HG03095 (cell line): ENCODE measurements around the gene ISG20L2.

Experiments used
- ATAC-seq: cut with Tn5 transposase; IDR thresholded peaks from one replicate; pipeline ENCODE4 v1.9.1; 2021; ENCODE audit warnings: moderate library complexity; ENCODE audit not compliant: unreplicated experiment

Gene ISG20L2

DNA sequence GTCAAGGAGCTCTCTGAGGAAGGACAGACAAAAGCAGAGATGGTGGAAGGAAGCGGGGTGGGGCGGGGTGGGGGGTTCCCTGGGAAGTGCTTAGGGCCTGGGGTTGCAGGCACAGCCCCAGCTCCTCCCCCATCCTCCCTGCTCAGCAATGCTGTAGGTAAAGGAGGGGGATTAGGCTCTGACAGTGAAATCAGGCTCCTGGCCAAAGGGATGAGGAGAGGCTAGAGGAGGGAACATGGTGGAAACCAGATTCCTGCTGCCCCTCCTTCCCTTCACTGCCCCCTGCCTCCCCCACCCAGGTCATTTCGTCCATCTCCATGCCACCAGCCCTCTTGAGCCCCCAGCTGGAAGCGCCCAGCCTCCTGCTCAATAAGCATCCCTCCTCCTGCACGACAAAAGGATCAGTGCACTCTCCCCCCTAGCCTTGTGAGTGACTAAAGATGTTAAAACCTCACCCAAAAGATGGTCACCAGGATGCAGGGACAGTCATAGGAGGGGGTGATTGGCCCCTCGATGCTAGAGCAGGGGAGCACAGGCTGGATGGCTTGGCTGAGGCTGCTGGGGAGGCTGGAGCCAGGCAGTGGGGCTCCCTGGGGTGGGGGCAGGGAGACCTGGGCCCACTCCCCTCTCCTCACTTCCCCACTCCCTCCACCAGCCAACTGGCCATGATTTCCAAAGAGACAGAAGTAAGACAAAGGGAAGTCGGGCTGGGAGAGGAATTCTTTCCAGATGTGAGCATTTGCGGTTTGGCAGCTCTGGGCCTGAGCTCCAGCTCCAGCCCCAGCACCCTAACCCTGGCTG lies 20.9 kb downstream of the ISG20L2 start:
- ATAC-seq, result no peak

DNA sequence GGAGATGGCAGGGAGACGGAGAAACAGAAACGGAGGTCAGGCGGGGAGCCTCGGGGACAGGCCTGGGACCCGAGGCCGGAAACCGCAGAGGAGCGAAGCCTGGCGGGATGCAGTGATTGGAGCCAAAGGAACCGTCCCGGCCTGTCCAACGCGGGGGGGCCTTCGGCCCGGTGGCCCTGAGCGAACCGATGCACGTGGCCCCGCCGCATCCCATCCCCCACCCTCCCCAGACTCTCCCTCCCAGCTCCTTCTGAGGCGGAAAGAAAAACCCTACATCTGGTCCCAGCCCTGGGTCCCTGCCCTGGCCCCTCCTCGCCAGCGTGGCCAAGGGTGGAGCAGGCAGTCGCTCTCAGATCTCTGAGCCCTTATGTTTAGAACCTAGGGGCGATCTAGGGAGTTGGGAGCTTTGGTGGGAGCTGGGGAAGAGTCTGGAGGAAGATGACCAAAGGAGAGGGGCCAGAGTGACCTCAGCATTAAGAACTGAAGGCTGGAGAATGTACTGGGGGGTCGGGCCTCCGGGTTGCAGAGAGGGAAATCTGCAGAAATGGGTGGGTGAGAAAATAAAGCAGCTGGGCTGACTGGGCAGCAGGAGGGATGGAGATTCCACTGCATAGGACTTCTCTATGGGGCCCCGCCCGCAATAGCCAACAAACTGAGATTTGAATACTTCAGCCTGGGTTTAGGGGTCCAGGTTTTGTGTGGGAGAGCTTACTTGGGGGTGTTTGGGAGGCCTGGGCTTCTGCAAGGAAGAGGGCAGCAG lies 21.7 kb downstream of the ISG20L2 start:
- no peak for ATAC-seq

DNA sequence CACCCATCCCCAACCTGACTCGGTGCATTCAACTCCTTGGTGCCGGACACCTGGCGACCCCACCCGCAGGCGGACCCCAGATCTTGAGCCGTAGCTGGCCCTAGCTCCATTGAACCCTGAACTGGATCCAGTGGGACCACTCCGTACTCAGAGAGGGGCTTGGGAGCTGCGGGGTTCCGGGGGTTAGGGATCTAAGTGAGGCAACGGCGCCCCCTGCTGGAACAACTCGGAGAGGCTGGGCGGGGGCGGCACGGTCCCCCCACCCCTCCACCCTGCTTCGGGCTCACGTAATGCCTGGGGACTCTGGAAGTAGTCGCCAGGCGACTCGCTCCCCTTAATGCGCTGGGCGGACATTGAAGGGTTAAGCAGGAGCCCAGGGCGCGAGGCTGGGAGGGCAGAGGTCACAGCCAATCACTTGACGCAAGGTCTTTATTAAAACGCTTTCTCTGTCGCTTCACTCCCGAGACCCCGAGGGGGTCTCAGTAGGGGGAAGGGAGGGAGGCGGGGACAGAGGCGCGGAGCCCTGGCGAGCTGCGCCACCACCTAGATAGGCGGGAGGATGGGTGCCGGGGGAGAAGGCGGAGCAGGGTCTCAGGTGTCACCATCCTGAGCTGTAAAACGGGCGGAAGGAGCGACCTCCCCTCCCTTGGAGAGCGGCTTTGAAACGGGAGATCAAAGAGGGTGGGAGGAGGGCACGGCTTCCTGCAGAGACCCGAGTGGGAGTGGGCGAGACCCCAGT lies 22.5 kb downstream of the ISG20L2 start:
- ATAC-seq, result no peak

DNA sequence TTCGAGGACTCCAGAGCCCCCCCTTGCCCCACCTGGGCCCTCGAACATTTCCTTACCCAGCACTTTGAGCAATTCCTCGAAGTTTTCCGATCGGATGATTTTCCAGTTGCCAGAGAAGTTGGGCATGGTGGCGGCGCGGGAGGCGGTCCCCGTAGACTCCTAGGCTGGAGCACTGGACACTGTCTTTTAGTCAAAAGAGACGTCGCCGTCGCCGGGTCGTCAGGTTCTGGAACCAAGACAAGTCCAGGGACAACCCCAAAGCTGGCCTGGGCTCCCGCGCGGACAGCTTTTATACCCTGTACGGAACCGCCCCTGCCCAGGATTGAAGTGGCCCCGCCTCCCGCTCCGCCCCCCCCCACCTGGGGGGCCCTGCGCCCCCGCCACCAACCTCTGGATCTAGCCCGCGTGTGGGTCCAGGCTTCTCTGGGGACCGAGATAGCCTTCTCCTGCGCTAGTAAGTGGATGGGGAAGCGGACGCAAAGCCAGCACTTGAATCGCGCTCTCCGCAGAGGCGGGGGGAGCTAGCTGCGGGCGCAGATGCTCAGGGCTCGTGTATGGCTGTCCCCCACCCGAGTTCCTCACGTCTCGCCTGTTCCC lies 23.1 kb downstream of the ISG20L2 start, which contains the start of gene CRABP2:
Gene CRABP2 (minus strand): TSS at position 263 of the 597 bp plus-strand sequence. CDS start 137 bp downstream, at position 126.
- ATAC-seq, result no peak

DNA sequence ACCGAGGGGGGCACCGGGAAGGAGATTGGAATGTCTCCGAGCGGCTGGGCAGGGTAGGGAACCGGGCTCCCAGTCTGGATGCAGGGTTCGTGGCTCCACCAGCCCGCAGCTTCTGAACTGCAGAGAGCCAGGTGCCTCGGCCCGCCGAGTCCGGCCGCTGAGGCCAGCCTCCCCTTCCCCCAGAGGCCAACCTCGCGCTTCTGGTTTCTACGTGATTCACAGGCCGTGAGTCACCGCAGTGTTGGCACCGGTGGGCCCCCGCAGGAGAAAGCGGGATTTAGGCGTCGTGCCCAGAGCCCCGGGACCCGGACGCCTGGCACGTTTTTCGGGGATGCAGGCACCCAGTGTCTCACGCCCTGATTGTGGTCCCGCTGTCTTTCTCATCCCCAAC lies 23.6 kb downstream of the ISG20L2 start:
- no peak for ATAC-seq

DNA sequence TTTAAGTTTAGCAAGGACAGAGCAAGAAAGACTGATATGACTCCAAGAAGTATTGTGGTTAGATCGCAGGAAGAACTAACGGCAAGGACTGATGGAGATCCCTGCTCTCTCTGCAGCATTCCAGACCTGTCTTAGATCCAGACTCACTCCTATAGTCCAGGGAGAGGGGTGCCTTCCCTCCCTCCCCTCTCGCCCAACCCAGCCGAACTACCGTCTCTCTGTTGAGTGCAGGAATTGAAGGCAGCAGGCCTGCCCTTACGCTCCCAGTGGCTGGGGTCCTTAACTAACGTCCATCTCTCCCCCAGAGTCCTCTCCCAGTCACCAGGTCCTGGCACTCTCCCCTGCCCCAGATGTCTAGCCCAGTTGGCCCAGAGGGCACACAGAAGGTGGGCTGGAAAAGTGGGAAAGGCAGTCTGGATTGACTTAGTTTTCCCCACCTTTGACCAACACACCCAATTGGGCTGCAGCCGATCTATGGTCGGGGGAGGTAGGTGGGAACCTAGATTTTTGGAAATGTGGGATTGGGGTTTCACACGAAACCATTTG lies 24.3 kb downstream of the ISG20L2 start:
- no peak for ATAC-seq

DNA sequence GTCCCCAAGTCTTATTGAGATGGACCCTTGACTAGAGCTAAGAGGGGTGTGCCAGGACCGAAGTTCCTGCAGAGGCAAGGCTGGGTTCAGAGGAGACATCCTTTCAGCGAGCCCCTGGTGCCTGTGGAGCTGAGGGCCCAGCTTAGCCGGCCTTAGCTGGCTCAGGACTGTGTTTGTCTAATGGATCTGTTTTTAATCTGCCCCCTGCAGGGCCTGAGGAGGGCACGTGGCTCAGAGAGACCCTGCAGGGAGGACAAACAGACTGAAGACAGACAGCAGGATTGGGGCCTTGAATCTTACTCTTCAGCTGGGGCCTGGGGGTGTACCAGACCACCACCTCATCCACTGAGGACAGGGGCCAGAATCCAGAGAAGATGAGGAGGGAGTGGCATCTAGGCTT lies 24.8 kb downstream of the ISG20L2 start:
- no peak for ATAC-seq

DNA sequence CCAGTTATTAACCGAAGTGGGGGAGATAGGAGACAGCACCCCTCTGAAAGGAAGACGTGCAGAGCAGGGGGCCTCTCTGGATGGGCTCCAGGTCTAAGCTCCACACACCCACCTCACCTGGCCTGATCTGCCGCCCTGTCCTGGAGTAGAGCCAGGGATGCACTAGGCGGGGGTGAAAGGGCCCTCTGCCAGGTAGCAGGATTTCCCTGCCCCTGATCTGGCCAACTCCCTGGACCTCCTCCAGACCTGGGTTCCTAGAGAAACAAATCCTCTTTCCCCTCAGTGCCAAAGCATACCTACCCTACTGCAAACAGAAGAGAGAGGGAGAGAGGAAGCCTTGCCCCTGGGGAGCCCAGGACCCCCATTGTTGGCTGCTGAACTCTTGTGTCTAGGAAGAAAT lies 25.2 kb downstream of the ISG20L2 start:
- no peak for ATAC-seq

DNA sequence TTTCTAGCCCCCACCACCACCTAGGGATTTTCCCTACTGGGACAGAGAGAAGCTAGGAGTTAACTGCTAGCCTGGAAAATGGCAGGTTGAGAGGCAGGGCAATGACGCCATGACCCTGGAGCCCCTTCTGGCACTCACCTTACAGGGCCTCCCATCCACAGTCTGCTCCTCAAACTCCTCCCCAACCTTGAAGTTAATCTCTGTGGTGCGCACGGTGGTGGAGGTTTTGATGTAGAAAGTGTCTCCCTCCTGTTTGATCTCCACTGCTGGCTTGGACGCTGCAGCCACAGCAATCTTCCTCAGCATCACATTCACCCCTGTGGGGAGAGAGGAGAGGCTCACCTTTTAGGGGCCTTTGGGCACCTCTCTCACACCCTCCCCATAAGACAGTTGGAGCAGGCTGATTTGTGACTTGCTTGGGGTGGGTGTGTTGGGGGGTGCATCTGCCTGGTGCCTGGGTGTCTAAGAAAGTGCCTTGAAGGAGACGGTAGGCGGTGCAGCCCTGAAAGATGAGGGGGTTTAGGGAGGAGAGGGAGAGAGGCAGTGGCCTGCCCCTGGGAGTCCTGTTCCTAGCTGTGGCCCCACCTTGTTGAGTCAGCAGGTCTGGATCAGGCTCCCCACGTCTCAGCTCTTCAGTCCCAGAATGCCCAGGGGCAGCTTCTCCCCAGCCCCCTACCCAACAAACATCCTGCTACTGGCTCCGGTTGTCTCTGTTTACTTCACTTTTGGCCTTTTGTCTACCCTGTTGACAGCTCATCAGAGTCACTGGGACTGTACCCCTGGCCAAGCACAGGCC lies 27.6 kb downstream of the ISG20L2 start:
- ATAC-seq, result no peak

DNA sequence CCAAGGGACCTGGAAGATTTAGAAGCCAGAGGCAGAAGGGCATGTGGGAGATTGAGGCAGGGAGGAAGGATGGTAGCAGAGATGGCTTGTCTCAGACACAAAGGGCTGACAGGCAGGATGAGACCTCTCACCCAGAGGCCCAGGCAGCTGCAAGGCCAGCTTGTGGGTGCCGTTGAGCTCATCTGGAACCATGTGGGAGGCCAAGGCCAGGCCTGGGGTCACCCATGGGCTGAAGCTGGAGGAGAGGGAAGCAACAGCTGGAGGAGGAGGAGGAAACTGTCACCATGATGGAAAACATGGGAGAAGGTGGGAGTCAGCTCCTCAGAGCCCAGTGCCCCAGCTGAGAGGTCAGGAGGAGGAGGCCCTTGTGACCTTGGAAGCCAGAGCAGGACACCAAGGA lies 29.6 kb downstream of the ISG20L2 start:
- ATAC-seq, result no peak

DNA sequence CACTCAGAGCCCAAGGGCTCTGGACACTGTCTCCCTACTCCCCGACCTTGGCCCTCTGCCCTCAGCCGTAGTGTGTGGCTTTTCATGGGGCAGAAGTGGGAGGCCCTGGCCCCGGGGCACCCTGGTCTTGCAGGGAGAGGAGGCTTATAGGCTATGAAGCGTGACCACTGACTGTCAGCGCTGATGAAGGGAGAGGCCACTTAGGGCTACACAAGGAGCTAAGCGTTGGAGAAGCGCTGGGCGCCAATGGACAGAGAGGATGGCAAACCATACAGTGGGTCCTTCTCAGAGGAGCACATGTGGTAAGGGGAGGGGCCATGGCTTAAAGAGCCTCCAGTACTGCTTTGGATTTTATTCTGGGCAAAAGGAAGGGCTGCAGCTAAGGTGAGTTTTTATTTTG lies 31.1 kb downstream of the ISG20L2 start:
- no peak for ATAC-seq

DNA sequence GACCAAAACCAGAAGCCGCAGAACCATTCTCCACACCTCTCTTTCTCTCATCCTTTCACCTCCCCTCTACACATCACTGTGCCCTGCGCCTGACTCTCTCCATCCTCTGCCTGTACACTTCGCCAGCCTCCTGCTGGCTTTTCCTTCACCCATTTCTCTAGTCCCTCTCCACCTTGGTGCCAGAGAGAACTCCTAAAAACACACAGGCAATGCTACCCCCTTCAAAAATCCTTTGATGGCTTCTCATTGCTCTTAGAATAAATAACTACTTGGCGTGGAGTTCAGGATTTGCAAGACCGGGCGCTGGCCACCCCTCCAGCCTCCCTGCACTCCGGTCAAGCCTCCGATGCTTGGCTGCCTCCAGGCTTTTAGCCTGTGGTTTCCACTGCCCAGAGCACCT lies 31.8 kb downstream of the ISG20L2 start:
- no peak for ATAC-seq

DNA sequence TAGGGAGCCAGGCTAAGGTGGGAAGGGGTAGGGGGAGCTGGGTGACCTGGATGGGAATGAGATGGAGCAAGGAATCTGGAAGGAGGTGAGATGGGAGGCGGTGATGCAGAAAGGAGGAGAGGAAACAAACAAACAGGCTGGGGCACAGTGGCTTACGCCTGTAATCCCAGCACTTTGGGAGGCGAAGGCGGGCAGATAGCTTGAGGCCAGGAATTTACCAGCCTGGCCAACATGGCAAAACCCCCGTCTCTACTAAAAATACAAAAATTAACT lies 33.9 kb downstream of the ISG20L2 start:
- ATAC-seq, result no peak

DNA sequence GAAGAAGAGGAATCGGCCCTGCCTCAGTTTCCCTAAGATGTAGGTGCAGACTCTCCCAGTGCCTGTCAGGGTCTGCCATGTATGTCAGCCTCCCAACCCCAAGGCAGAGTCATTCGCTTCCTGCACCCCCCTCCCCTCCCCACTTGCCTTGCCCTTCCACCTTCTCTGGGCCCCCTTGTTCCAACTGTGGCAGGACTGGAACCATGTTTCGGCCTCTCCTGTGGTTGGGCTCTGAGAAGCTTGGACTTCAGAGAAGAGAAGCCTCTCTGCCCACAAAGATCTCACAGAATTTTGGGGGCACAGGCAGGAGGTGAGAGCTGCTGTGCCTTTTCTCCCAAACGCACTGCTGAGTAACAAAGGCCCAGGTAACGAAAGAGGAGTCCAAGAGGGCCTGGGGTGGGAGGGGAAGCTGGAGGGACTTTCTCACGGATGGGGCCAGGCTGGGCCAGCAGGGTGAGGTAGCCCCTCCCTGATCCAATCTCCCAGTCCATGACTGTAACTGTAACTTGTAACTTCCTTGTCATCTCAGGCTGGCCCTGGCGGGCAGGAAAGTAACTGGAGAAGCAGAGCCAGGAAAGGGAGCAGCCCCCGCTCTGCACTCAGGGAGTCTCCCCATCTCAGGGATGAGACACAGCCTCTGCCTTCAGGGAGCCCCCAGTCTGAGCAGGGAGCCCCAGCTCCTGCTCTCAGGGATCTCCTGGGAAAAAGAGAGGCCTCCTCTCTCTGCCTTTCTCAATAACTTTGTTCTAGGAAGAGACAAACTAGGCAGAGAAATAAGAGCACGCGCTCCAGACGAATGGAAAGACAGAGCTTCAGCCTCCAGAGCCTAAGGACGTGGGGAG lies 34.5 kb downstream of the ISG20L2 start:
- no peak for ATAC-seq

DNA sequence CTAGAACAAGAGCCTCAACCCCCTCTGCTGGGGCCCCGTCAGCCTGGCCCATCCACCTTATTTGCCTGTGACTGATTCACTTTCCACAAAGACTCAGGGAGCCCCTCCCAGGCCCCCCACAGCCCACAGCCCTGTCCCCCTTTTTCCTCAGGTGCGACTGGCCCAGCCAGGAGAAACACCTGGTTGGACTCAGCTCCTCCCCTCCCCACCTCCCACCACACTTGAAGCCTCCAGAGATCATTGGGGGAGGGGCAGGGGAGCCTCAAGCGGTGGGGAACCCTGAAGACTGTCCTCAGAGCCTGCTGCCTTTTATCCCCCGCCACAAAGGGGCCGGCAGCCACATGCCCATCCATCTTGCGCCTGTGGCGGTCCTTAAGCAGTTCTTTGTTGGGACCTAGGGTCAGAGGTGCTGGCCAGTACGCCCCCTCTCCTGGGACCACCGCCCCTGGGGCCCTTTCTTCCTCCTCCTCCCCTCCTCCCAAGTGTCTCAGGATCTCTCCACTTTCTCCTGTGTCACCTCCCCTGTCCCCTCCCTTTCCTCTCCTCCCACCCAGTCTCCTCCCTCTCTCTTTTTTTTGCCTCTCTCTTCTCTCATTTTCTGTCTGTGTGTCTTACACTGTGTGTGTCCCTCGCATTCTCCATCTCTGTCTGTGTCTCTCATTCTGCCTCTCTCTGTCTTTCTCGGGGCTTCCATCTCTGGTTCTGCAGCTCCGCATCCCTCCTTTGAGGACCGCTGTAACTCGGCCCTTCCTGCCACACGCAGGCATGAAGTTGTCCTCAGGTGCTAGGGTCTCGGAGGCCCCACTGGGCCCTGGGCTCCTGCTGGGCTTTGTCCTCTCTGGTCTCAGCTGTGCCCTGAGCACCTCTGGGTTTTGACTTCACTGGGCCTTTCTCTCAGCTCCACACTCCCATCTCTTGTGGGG lies 35.4 kb downstream of the ISG20L2 start:
- ATAC-seq, result no peak

DNA sequence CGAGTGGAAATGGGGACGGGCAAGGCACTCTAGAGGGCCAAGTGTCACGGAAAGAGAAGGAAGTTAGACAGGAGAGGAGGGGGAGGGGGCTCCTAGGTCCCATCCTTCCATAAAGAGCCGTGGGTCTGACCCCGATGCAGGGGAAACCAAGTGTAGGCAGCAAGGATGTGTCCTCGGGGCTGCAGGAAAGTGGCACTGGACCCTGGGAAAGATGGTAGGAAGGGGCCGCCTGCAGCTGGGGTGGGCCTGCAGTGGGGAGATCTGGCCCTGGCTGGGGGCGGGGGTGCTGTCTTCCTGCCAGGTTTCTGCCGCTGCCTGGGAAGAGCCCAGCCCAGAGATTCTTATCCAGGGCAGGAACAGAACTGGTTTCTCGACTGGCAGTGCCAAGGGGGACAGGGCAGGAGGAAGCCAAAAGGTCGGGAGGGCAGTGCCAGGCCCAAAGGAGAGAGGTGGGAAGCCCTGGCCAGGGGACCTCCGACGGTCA lies 36.1 kb downstream of the ISG20L2 start:
- ATAC-seq, result no peak

DNA sequence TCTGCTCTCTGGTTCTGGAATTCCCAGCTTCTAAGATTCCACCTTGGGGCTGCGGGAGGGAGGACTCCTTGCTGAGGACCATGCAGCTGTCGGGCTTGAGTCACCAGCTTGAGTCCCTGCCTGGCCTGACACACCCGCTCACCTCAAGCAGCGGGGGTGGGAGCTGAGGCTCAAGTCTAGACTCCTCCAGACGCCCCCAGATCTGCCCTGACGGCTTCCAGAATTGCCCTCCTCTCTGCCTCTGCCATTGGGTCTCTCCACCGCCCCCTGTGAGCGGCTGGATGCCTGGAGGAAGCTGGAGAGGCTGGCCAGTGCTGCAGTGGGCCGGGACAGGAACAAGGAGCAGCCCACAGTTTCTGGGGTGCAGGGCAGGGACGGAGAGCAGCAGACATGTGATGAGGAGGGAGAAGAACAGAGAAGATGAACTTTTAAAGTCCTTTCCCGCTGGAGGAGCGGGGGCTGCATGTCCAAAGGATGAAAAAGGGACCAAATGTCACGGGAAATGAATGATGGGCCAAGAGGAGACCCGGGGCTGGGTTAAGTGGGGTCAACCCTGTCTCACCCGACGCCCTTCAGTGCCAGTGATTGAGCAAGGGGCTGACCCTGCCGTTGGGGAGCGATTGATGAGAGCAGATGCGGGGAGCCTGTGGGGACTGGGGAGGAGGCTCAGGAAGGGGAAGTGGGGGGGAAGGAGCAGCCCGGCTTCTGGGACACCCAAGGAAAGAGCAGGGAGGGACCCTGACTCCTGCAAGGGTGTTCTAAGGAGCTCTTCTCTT lies 36.7 kb downstream of the ISG20L2 start:
- no peak for ATAC-seq

DNA sequence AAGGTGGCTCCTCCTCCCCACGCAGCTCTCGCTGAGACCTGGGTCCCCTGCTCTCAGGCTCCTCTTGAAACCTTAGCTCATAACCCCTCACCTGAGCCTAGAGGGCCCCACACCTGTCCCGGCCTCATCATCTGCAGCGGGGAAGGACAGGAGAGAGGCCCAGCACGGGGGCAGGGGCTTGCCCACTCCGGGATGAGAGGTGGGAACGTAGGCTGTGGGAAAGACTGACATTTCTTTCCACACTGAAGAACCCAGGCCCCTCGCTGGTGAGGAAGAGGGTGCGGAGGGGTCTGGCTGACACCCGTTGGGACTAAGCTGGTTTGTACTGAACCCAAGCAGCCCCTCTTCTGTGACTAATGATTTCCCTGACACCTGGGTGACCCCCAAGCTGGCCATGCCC lies 37.4 kb downstream of the ISG20L2 start:
- ATAC-seq, result no peak
